ENCODE results near the gene TLE3.

GRCh38 chr15:70047386-70048197 lies 50.1 kb downstream of the TLE3 start:
- TF ChIP-seq POLR2A (IDR thresholded peaks at IDR 0.05) (no peak), CTCF (IDR thresholded peaks at IDR 0.05) (no peak)

Data from Peyer's patch (tissue), 4 donors.